Osteocyte (in vitro differentiated cells): ENCODE results near the gene MKNK1. TPM values are rescaled to one million over a fixed set of nuclear protein-coding genes. Genes with fewer than 3 reads are reported as not detected.

Experiments
- DNase-seq: peaks from one replicate; pipeline ENCODE4 v3.0.0; 2021; ENCODE audit warnings: mixed read lengths; ENCODE audit not compliant: unreplicated experiment; ENCODE audit errors: extremely low spot score
- H3K27ac Mint-ChIP-seq: one replicate; pipeline ENCODE4 v1.8.0; 2021; ENCODE audit warnings: mild to moderate bottlenecking, mixed read lengths; ENCODE audit not compliant: unreplicated experiment
- H3K27me3 Mint-ChIP-seq: one replicate; pipeline ENCODE4 v1.8.0; 2021; ENCODE audit warnings: mixed read lengths; ENCODE audit not compliant: unreplicated experiment
- H3K36me3 Mint-ChIP-seq: one replicate; pipeline ENCODE4 v1.8.0; 2021; ENCODE audit warnings: mixed read lengths; ENCODE audit not compliant: unreplicated experiment
- H3K4me1 Mint-ChIP-seq: one replicate; pipeline ENCODE4 v1.8.0; 2021; ENCODE audit warnings: mixed read lengths; ENCODE audit not compliant: unreplicated experiment
- H3K4me3 Mint-ChIP-seq: one replicate; pipeline ENCODE4 v1.8.0; 2021; ENCODE audit warnings: mild to moderate bottlenecking, moderate library complexity, mixed read lengths; ENCODE audit not compliant: unreplicated experiment
- H3K9me3 Mint-ChIP-seq: one replicate; pipeline ENCODE4 v1.8.0; 2021; ENCODE audit warnings: mixed read lengths; ENCODE audit not compliant: unreplicated experiment
- CTCF ChIP-seq: fragments of 200-600 bp; sonication (generic); IDR thresholded peaks from 2 replicates; pipeline ENCODE4 v1.5.0; 2021; ENCODE audit warnings: antibody characterized with exemption, mild to moderate bottlenecking, moderate library complexity
- total RNA-seq: library from RNA; stranded (reverse); gene quantifications from 2 replicates; pipeline ENCODE4 v1.2.1, GENCODE V29; 2021

MKNK1 gene
- total RNA-seq, 1 donor from 2014 or later, result 32.5 TPM

- no peak for DNase-seq
- Mint-ChIP-seq H3K27ac (no peak overlapping the region), H3K27me3 (no peaks in the 10 kb centered on the region), H3K36me3 (peaks cover 16% of the 10 kb centered on the region), H3K4me1 (no peaks in the 10 kb centered on the region), H3K9me3 (no peaks in the 10 kb centered on the region), H3K4me3 (no peak overlapping the region)
- no peak for TF ChIP-seq CTCF
Observed at GRCh38 chr1:46558141-46558963, 45.7 kb downstream of the MKNK1 start.

GRCh38 chr1:46557403-46557802 lies 46.7 kb downstream of the MKNK1 start:
- Mint-ChIP-seq H3K9me3 (no peaks in the 10 kb centered on the region), H3K27me3 (no peaks in the 10 kb centered on the region), H3K27ac (no peak overlapping the region), H3K36me3 (peaks cover 12% of the 10 kb centered on the region), H3K4me1 (no peaks in the 10 kb centered on the region), H3K4me3 (no peak overlapping the region)
- DNase-seq, result no peak
- TF ChIP-seq CTCF, result no peak

GRCh38 chr1:46556822-46557221 lies 47.2 kb downstream of the MKNK1 start:
- Mint-ChIP-seq H3K4me1 (no peaks in the 10 kb centered on the region), H3K27me3 (no peaks in the 10 kb centered on the region), H3K4me3 (no peak overlapping the region), H3K27ac (no peak overlapping the region), H3K36me3 (peaks cover 12% of the 10 kb centered on the region), H3K9me3 (no peaks in the 10 kb centered on the region)
- TF ChIP-seq CTCF, result no peak
- no peak for DNase-seq

GRCh38 chr1:46555826-46556619 lies 48.0 kb downstream of the MKNK1 start:
- peaks cover 12% of the 10 kb centered on the region for H3K36me3 Mint-ChIP-seq
- H3K9me3 Mint-ChIP-seq, result no peaks in the 10 kb centered on the region
- H3K4me3 Mint-ChIP-seq, result no peak overlapping the region
- no peak for DNase-seq
- peaks cover 4% of the 10 kb centered on the region for H3K27me3 Mint-ChIP-seq
- no peak for TF ChIP-seq CTCF
- no peaks in the 10 kb centered on the region for H3K4me1 Mint-ChIP-seq
- H3K27ac Mint-ChIP-seq, result no peak overlapping the region
